Activated CD4-positive, alpha-beta T cell treated with anti-CD3 and anti-CD28 coated beads for 48 hours (primary cell): ENCODE data around the gene CCDC149.

Experiments
- DNase-seq: peaks from one replicate; pipeline ENCODE4 v3.0.0-alpha.2; 2020

The CCDC149 gene

GRCh38 chr4:24799196-24799543, 113.7 kb downstream of the CCDC149 start:
- no peak for DNase-seq

GRCh38 chr4:24798036-24798610, 114.7 kb downstream of the CCDC149 start:
- no peak for DNase-seq

- DNase-seq = no peak
These were observed 116.2 kb downstream of the CCDC149 start for GRCh38 chr4:24796620-24797019.

- DNase-seq = no peak
These were observed 117.0 kb downstream of the CCDC149 start for GRCh38 chr4:24795666-24796381.

GRCh38 chr4:24794916-24795665, 117.8 kb downstream of the CCDC149 start, which contains the start of gene SOD3:
TSS of gene SOD3 (plus strand) at chr4:24795573. CDS start at chr4:24799522, 3,949 bp downstream.
- no peak for DNase-seq

GRCh38 chr4:24794480-24794879, 118.4 kb downstream of the CCDC149 start:
- no peak for DNase-seq

DNA sequence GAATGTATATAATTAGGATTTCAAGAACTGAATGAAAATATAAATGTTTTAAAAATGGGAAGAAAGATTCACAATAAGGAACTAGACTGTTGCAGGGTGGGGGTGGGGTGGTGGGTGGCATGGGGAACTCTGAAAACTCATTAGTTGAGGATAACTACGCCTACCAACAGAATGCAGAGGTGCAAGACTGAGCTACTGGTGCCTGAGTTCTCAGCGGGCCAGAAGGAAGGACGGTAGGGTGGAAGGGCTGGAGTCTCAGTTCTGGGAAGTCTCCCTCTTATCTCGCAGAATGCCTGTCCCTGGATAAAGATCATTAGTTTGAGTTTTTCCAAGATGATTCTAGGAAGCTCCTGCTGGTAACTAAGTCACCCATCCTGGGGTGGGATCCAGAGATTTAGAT, 118.8 kb downstream of the CCDC149 start:
- DNase-seq = no peak

DNA sequence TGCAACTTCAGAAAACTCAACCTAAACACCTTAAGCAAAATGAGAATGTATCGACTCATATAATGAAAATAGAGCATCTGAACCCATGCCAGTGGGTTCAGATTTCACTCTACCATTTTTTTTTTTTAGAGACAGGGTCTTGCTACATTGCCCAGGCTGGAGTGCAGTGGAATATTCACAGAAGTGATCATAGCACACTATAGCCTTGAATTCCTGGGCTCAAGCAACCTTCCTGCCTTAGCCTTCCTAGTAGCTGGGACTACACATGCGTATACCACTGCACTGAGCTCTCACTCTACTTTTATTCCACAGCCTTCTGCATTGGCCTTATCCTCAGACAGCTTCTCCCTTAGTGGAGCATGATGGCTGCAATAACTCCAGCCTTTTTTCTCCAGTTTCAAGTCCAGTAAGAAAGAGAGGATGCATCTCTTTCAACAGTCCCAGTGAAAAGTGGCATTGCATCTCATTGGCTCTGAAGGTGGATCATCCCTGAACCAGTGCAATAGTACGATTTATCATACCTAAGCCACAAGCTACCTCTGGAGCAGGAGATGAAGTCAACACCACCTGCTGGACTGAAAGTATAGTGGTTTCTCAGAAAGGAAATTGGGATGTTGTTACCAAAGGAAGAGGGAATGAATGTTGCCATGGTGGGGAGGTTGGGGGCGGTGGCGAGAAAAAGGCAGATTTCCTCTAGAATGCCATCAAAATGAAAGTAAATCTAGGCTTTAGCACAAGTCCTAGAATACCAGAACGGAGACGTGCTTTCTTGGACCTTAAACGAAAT, 119.4 kb downstream of the CCDC149 start:
- DNase-seq = no peak

DNA sequence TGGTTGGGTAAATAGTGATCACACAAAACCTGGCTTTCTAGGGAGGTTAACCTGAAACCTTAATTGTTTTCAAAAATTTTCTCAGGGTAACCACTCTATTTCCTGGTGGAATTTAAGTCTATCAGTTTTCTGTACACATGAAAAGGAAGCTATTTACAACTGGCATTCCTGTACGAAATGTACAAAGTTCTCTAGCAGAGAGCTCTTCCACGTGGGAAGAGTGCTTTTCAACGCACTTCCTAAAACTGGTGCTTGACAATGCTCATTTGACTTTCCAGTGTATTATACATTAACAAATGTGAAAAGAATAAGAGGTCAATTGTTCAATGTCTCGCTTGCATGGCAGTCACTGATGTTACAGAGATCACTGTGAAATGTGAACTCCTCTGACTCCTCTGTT, 120.3 kb downstream of the CCDC149 start:
- DNase-seq = no peak

DNA sequence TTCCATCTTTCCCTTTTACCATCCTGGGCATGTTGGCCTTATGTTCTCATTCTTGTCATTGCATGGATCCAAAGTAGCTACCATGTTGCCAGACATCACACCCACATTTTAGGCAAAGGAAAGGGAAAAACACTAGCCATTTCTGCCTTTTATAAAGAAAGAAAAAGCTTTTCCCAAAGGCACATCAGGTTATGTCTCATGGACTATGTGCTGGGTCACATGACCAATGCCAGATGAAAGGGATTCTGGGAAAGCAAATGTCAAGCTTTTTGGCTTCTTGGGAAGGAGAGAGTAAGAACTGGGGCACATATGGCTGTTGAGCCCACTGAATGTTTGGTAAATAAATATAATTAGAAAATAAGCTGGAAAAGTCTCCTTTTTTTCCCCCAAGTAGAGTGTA, 121.8 kb downstream of the CCDC149 start:
- DNase-seq = no peak

- no peak for DNase-seq
These were observed 129.3 kb downstream of the CCDC149 start for GRCh38 chr4:24783506-24783905.

- DNase-seq = no peak
These were observed 130.7 kb downstream of the CCDC149 start for GRCh38 chr4:24781999-24782745.

GRCh38 chr4:24780936-24781495, 131.8 kb downstream of the CCDC149 start:
- DNase-seq = no peak

DNA sequence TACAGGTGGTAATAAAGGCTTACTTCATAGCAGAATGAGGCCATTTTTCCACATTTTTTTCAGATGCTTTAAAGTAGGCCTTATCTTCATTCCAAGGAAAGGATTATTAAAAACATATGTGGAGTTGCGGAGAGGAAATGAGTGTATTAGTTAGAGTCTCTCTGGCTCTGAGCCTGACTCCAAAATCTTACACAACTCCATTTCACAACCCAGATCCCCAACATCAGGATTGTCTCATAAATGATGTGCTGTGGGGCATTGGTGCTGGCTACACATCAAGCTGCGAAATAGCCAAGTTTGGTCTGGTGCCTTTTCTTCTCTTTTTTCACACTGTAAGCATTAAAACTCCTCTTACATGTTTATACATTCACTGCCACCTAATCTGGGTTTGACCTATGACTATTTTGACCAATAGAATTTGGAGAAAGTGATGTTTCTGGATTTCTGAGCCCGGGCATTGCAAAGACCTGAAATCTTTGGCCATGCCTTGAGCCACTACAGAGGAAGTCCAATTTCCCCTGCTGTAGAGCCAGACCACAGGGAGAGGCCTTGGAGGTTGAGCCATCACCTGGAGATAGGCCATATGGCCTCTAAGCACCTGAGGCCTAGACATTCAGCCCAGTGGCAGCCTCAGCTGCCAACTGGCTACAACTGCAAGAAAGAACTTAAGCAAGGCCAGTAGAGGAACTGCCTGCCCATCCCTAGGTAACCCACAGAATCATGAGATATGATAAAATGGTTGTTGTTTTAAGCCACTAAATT, 134.2 kb downstream of the CCDC149 start:
- no peak for DNase-seq

GRCh38 chr4:24777536-24778463, 135.0 kb downstream of the CCDC149 start:
- DNase-seq = no peak

- DNase-seq = no peak
These were observed 137.1 kb downstream of the CCDC149 start for GRCh38 chr4:24775750-24776149.

GRCh38 chr4:24775032-24775605, 137.7 kb downstream of the CCDC149 start:
- DNase-seq = no peak

DNA sequence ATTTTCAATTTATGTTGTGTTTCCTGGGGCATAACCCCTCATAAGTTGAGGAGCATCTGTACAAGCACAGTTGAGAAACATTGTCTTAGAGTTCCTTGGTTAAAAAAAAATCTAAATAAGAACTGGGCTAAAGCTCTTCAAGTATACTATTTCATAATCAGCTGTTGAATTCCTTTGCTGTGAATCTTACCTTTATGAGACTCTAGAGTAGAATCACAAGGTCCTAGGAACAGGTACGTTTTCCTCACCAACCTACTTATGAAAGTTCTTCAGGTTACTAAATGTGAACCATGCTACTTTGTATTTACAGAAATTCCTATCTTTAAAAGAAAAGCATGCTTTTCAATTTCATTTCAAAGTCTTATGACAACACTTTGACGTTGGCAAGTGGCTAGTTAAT, 138.4 kb downstream of the CCDC149 start:
- DNase-seq = no peak

DNA sequence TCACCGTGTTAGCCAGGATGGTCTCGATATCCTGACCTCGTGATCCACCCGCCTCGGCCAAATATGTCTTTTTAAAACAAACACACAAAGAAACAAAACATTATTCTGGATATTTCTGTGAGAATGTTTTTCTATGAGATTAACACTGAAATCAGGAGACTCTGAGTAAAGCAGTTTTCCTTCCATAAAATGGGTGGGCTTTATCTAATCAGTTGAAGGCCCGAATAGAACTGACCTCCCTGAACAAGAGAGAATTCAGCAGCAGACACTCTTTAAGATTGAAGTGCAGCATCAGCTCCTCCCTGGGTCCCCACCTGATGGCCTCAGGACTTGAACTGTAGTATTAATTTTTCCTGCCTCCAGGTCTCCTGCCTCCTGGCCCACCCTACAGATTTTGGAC, 139.9 kb downstream of the CCDC149 start:
- no peak for DNase-seq
